GM19238 (cell line): ENCODE results near the gene CES3.

ENCODE experiments used
- DNase-seq: peaks from one replicate; pipeline ENCODE4 v3.0.0; 2011; ENCODE audit warnings: low spot score; ENCODE audit not compliant: insufficient read length

Gene CES3

GRCh38 chr16:66961065-66961744, at the start of gene CES3:
Gene CES3, plus strand, starts transcription at chr16:66961266. Its CDS starts 42 bp downstream, at chr16:66961308.
- DNase-seq: peak; percentile 48

- no peak for DNase-seq
Measured at GRCh38 chr16:66911801-66912200, 49.3 kb upstream of the CES3 start.

- no peak for DNase-seq
Measured at GRCh38 chr16:66913081-66913480, 48.0 kb upstream of the CES3 start.

GRCh38 chr16:66913711-66914110, 47.4 kb upstream of the CES3 start:
- no peak for DNase-seq

- no peak for DNase-seq
Measured at GRCh38 chr16:66914541-66914940, 46.5 kb upstream of the CES3 start.

GRCh38 chr16:66915041-66915440, 46.0 kb upstream of the CES3 start:
- no peak for DNase-seq

GRCh38 chr16:66916518-66916917, 44.5 kb upstream of the CES3 start:
- DNase-seq: no peak

GRCh38 chr16:66917741-66918140, 43.3 kb upstream of the CES3 start:
- DNase-seq: no peak

- no peak for DNase-seq
Measured at GRCh38 chr16:66918355-66918754, 42.7 kb upstream of the CES3 start.

- no peak for DNase-seq
Measured at GRCh38 chr16:66918803-66919568, 42.1 kb upstream of the CES3 start, which contains the start of gene CDH16. Gene CDH16, minus strand, starts transcription at chr16:66918885. Its CDS starts 820 bp downstream, at chr16:66918065.

- DNase-seq: no peak
Measured at GRCh38 chr16:66919569-66920298, 41.3 kb upstream of the CES3 start.

GRCh38 chr16:66920299-66920590, 40.8 kb upstream of the CES3 start:
- no peak for DNase-seq

GRCh38 chr16:66920924-66921680, 40.0 kb upstream of the CES3 start:
- DNase-seq: no peak

- DNase-seq: no peak
Measured at GRCh38 chr16:66921729-66922450, 39.2 kb upstream of the CES3 start.

GRCh38 chr16:66923247-66923731, 37.8 kb upstream of the CES3 start:
- DNase-seq: no peak

- DNase-seq: no peak
Measured at GRCh38 chr16:66923866-66924265, 37.2 kb upstream of the CES3 start.

- peak; percentile 44 for DNase-seq
Measured at GRCh38 chr16:66924527-66925321, 36.3 kb upstream of the CES3 start.

- DNase-seq: no peak
Measured at GRCh38 chr16:66925322-66925840, 35.7 kb upstream of the CES3 start, which contains the start of gene RRAD. Gene RRAD, minus strand, starts transcription at chr16:66925535. Its CDS starts 356 bp downstream, at chr16:66925179.

- DNase-seq: no peak
Measured at GRCh38 chr16:66926171-66926947, 34.7 kb upstream of the CES3 start.
